Body of pancreas (tissue), 4 donors: ENCODE results near the gene CYP26C1. TPM values are rescaled to one million over a fixed set of nuclear protein-coding genes. Genes with fewer than 3 reads are reported as not detected.

Experiments
- ATAC-seq: fragments of 150-250 bp; one replicate; pipeline ENCODE4 v1.9.1; 2016
- DNase-seq, 4 donors: peaks; one replicate each; pipeline ENCODE4 v3.0.0-alpha.2; 2019
- H3K27ac ChIP-seq, 4 donors: fragments of 200-600 bp; sonication (generic); 1 replicate in 3 of 4; 2 replicates in 1 of 4; pipeline versions ENCODE4 v1.5.1 to v1.6.1; 2016 to 2019; ENCODE audit warnings: mild to moderate bottlenecking in 1 of 4, mixed read lengths in 1 of 4, moderate library complexity in 1 of 4
- H3K27me3 ChIP-seq, 2 donors: fragments of 200-600 bp; sonication (generic); one replicate each; pipeline ENCODE4 v1.6.0; 2016; ENCODE audit warnings: mild to moderate bottlenecking in 1 of 2
- H3K36me3 ChIP-seq, 2 donors: fragments of 200-600 bp; sonication (generic); replicated peaks in 1 of 2; 2 replicates each; pipeline ENCODE4 v1.5.1; 2016; ENCODE audit warnings: low read depth in 2 of 2; ENCODE audit not compliant: insufficient read depth in 1 of 2
- H3K4me1 ChIP-seq: fragments of 200-600 bp; sonication (generic); one replicate; pipeline ENCODE4 v1.6.0; 2016
- H3K4me3 ChIP-seq, 2 donors: fragments of 200-600 bp; sonication (generic); 1 replicate in 1 of 2; 2 replicates in 1 of 2; pipeline ENCODE4 v1.5.1; 2016 to 2019
- H3K9me3 ChIP-seq, 3 donors: fragments of 200-600 bp; sonication (generic); 1 replicate in 2 of 3; 2 replicates in 1 of 3; pipeline ENCODE4 v1.5.1; 2016
- POLR2A ChIP-seq, 3 donors: fragments of 450-650 bp; IDR thresholded peaks; one replicate each; pipeline ENCODE4 v1.6.1; 2016; ENCODE audit warnings: antibody characterized with exemption in 3 of 3, mild to moderate bottlenecking in 2 of 3
- WGBS, 2 donors: methylation state at CpG; one replicate each; pipeline ENCODE4 v1.1.5; 2017; 5-methylcytosine and 5-hydroxymethylcytosine counted together
- intact Hi-C: fragments of 100-400 bp; cut with DNase I; formaldehyde crosslinking; loops from one replicate; pipeline ENCODE4 v1.15.1; 2023
- total RNA-seq, 2 donors: library from RNA; depleted of rRNA; stranded (reverse); fragments of >200 nt; gene quantifications; one replicate each; pipeline ENCODE4 v1.1.0, GENCODE V29; 2016
- TF ChIP-seq, protein P1 (sequence below), 7 experiments: fragments of 450-650 bp in 4 of 7; fragments of 200-600 bp in 3 of 7; sonication (generic) in 3 of 7; IDR thresholded peaks; one replicate each; pipeline ENCODE4 v1.5.1; 2016 to 2019; ENCODE audit warnings: antibody characterized with exemption in 7 of 7

CYP26C1 gene
- total RNA-seq: under 1 TPM; 0.33 to 0.52 TPM

DNA sequence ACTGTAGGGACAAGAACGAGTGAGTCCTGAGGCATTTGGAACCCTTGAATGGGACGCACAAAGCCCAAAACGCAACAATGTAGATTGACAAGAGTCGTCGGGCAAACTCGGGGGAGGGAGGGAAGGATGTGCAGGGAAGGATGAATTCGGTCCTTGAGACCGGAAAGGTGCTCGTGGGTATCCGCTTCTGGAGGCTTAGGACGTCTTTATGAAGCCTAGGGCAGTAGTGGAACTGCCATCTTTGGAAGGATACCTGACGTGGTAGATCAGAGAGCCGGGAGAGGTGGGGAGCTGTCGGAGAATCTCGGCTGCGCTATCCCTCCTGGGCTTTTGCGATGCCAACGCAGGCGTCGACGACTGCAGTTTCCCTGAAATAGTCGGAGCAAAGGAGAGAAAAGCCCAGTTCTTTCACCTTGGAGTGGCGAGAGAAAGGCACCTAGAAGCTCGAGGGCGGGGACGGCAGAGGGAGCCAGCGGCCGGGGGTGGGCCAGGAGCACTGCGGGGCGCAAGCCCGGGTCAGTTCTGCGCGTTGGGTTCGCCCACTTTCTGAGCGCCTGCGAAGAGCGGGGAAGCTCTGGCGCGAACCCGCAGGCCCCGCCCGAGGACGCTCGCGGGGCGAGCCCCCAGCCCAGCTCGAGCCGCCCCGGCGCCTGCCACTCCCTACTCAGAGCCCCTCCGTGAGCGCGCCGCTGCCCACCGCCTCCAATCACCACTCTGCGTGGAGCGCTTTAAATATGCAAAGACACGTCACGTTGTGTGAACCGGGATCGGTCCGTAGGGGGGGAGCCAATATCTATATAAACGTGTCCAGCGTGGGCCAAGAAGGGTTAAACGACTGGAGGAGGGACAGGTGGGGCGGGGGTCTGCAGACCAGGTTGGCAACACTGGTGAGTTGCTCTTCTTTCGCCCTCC is at the start of gene CYP26C1:
Gene CYP26C1 (plus strand): TSS at position 824 of the 912 bp plus-strand sequence. CDS start 466 bp downstream, outside the sequence.
- Histone ChIP-seq H3K4me3 (no peak within 1 kb of the TSS), H3K27me3 (no peaks in the 10 kb centered on the region), H3K27ac (no peak within 1 kb of the TSS), H3K9me3 (no peaks in the 10 kb centered on the region), H3K36me3 (peaks cover 0 to 2% of the 10 kb centered on the region in 2 donors), H3K4me1 (peaks cover 24% of the 10 kb centered on the region)
- no peak for ATAC-seq
- TF ChIP-seq, protein P1, sequence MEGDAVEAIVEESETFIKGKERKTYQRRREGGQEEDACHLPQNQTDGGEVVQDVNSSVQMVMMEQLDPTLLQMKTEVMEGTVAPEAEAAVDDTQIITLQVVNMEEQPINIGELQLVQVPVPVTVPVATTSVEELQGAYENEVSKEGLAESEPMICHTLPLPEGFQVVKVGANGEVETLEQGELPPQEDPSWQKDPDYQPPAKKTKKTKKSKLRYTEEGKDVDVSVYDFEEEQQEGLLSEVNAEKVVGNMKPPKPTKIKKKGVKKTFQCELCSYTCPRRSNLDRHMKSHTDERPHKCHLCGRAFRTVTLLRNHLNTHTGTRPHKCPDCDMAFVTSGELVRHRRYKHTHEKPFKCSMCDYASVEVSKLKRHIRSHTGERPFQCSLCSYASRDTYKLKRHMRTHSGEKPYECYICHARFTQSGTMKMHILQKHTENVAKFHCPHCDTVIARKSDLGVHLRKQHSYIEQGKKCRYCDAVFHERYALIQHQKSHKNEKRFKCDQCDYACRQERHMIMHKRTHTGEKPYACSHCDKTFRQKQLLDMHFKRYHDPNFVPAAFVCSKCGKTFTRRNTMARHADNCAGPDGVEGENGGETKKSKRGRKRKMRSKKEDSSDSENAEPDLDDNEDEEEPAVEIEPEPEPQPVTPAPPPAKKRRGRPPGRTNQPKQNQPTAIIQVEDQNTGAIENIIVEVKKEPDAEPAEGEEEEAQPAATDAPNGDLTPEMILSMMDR (IDR thresholded peaks at IDR 0.05): no peak
- TF ChIP-seq POLR2A (IDR thresholded peaks at IDR 0.05): no peak
- intact Hi-C loops: no loop called here
- DNase-seq: no peak
- 58 to 64% methylated on average over 66 to 67 of the region's 67 CpGs for WGBS, 2 donors

DNA sequence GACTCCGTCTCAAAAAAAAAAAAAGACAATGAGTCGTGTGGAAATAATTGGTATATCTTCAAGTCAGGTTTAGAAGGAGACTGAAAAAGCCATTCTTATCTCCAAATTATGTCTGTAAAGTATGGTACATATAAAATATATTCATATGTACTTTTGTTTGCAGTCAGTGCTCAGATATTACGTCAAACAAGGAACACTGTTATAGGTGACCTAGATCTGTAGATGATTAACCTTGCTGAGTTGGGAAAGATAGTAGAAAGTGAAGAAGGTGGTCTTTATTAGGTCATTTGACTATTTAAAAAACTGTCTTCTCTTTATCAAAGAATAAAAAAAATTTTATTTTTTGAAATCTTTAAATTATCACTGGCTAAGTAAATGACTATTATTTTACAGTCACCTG is 44.9 kb upstream of the CYP26C1 start:
- H3K27ac ChIP-seq: no peak overlapping the region
- DNase-seq (no peak), ATAC-seq (no peak)
- H3K9me3 ChIP-seq: no peaks in the 10 kb centered on the region
- TF ChIP-seq, protein P1 (IDR thresholded peaks at IDR 0.05): no peak
- no peaks in the 10 kb centered on the region for H3K4me1 ChIP-seq
- intact Hi-C loops: no loop called here
- no peaks in the 10 kb centered on the region for H3K27me3 ChIP-seq
- no peaks in the 10 kb centered on the region for H3K36me3 ChIP-seq
- no peak overlapping the region for H3K4me3 ChIP-seq
- 83 to 90% methylated on average over 3 of the region's 3 CpGs for WGBS, 2 donors

DNA sequence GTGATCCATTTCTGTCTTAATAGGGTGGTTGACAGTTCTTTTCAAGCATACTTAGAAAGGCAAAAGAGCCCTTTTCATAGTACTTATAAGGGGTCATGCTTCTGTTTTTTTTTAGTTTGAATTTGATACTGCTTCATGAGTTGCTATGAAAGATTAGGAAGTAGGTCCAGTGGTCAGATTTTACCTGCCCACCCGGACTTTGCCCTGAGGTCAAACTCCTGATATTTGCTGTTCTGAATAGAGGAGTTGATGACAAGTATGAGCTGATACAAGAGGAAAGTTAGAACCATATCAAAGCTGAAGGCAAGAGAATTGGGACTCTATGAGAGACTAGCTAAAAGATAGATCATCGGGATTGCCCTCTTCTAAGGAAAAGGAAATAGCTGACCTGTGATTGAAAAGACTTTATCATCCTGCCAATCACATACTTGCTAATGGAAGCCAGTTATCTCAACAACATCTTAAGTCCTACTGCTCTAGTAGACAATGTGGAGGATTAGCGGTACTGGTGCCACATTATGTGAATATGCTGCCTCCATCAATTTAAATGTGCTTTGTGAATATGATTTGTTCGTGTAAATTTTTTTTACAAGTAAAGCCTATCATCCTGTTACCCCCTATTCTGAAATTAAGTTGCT is 37.5 kb upstream of the CYP26C1 start:
- 85% methylated on average over 4 of the region's 4 CpGs for WGBS, 2 donors
- H3K4me1 ChIP-seq: no peaks in the 10 kb centered on the region
- H3K36me3 ChIP-seq: no peaks in the 10 kb centered on the region
- no peaks in the 10 kb centered on the region for H3K27me3 ChIP-seq
- DNase-seq (no peak), ATAC-seq (no peak)
- no peak overlapping the region for H3K27ac ChIP-seq
- intact Hi-C loops: no loop called here
- TF ChIP-seq POLR2A (IDR thresholded peaks at IDR 0.05): no peak
- TF ChIP-seq, protein P1 (IDR thresholded peaks at IDR 0.05): no peak
- no peak overlapping the region for H3K4me3 ChIP-seq
- H3K9me3 ChIP-seq: no peaks in the 10 kb centered on the region

DNA sequence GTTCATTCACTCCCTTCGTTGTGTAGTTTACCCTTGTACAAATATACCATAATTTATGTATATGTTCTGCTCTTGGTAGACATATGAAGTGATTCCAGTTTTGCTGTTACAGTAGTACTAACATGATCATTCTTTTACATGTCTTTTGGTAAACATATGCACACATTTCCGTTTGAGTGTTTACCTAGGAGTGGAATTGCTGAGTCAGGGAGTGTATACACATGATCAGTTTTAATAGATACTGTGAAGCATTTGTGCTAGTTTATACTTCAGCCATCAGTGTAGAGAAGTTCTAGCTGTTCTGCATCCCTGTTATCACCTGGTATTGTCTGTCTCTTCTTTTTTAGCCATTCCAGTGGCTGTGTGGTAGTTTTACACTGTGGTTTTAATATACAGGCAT is 34.5 kb upstream of the CYP26C1 start:
- Histone ChIP-seq H3K4me3 (no peak overlapping the region), H3K4me1 (no peaks in the 10 kb centered on the region), H3K36me3 (no peaks in the 10 kb centered on the region), H3K9me3 (no peaks in the 10 kb centered on the region), H3K27me3 (no peaks in the 10 kb centered on the region), H3K27ac (no peak overlapping the region)
- WGBS, 2 donors: 64 to 67% methylated on average over 2 of the region's 2 CpGs
- ATAC-seq (no peak), DNase-seq (no peak)
- intact Hi-C loops: no loop called here
- TF ChIP-seq POLR2A (IDR thresholded peaks at IDR 0.05): no peak
- TF ChIP-seq, protein P1 (IDR thresholded peaks at IDR 0.05): no peak
